Spleen (tissue), 7 donors: ENCODE data around the gene CERS1.

ENCODE experiments used
- POLR2A ChIP-seq, 3 donors: fragments of 450-650 bp; IDR thresholded peaks; one replicate each; pipeline ENCODE4 v1.5.1; 2017; ENCODE audit warnings: antibody characterized with exemption in 3 of 3, mild to moderate bottlenecking in 1 of 3
- TF ChIP-seq, protein P1 (sequence below), 11 experiments: fragments of 200-600 bp in 7 of 11; fragments of 450-650 bp in 4 of 11; sonication (generic) in 4 of 11; IDR thresholded peaks in 8 of 11; conservative IDR thresholded peaks in 3 of 11; 1 replicate in 7 of 11; 2 replicates in 4 of 11; pipeline versions ENCODE4 v1.4.0 to v1.8.0; 2016 to 2021; ENCODE audit warnings: antibody characterized with exemption in 11 of 11, inconsistent platforms in 4 of 11, mild to moderate bottlenecking in 1 of 11
- donor health status: DM: no; HTN: no; CAD: no; lungs with moderate emphysema.
- donor health status: DM: no; HTN: no; CAD: no.
- donor health status: DM: no; HTN: no; CAD: no.

DNA sequence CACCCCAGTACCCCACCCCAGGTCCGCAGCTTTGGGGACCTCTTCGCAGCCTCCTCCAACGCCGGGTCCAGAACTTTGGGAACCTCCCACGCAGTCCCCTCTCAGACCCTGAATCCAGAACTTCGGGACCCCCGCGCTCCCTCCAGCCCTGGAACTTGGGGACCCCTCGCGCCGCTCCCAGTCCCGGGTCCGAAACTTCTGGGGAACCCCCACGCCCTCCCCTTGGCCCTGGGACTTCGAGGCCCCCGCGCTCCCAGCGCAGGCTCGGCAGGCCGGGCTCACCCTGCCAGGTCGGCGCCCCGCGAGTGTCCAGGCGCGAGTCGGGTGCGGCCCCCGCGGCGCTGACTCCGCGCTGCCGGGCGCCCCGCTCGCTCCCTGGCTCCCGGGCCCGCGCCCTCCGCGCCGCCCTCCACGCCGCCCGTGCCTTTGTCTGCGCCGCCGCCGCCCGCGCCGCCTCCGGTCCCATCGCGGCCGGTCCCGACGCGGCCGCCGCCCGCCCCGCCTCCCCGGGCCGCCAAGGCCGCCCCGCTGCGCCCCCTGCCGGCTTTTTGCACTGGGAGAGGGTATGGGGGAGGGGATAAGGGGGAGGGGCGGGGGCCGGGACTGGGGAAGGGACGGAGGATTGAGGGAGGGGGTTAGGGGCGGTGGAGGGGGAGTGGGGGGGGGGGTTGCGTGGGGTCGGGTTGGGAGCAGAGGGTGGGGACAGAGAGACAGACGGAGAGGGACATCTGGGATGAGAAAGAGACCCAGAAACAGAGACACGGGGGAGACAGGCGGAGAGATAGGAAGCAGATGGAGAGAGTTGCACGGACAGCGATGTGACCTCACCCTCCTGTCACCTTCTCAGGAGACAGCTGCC, 45.0 kb upstream of the CERS1 start, which contains the start of gene HOMER3:
- TF ChIP-seq, protein P1, sequence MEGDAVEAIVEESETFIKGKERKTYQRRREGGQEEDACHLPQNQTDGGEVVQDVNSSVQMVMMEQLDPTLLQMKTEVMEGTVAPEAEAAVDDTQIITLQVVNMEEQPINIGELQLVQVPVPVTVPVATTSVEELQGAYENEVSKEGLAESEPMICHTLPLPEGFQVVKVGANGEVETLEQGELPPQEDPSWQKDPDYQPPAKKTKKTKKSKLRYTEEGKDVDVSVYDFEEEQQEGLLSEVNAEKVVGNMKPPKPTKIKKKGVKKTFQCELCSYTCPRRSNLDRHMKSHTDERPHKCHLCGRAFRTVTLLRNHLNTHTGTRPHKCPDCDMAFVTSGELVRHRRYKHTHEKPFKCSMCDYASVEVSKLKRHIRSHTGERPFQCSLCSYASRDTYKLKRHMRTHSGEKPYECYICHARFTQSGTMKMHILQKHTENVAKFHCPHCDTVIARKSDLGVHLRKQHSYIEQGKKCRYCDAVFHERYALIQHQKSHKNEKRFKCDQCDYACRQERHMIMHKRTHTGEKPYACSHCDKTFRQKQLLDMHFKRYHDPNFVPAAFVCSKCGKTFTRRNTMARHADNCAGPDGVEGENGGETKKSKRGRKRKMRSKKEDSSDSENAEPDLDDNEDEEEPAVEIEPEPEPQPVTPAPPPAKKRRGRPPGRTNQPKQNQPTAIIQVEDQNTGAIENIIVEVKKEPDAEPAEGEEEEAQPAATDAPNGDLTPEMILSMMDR (IDR thresholded peaks at IDR 0.05 in 8 of 11, conservative IDR thresholded peaks at IDR 0.05 in 3 of 11), result peak in 4 of 11 experiments; percentile 37 to 64 (median 54)
- no peak for TF ChIP-seq POLR2A (IDR thresholded peaks at IDR 0.05)
